GM23338 (cell line): ENCODE data around the gene RELN. TPM values are rescaled to one million over a fixed set of nuclear protein-coding genes. Genes with fewer than 3 reads are reported as not detected.

ENCODE experiments used
- ATAC-seq: fragments of 200-7000 bp; cut with Tn5 transposase; 3 replicates; pipeline ENCODE4 v1.9.1; 2020
- DNase-seq: peaks from one replicate; pipeline ENCODE4 v3.0.0-alpha.2; 2015; ENCODE audit warnings: low spot score
- H2AFZ ChIP-seq: fragments of 200-600 bp; sonication (generic); 2 replicates; pipeline ENCODE4 v1.8.0; 2016; ENCODE audit warnings: antibody characterized with exemption, mild to moderate bottlenecking, moderate library complexity
- H3F3A ChIP-seq: fragments of 200-600 bp; sonication (generic); replicated peaks from 2 replicates; pipeline ENCODE4 v1.8.0; 2017; ENCODE audit warnings: antibody characterized with exemption, mixed run types, low read depth
- H3K27ac ChIP-seq: fragments of 200-600 bp; sonication (generic); 2 replicates; pipeline ENCODE4 v1.6.1; 2016; ENCODE audit warnings: low read depth
- H3K27me3 ChIP-seq: fragments of 200-600 bp; sonication (generic); 2 replicates; pipeline ENCODE4 v1.8.0; 2016; ENCODE audit warnings: mild to moderate bottlenecking, mixed run types, moderate library complexity; ENCODE audit not compliant: insufficient read depth
- H3K36me3 ChIP-seq: fragments of 200-600 bp; sonication (generic); 2 replicates; pipeline ENCODE4 v1.8.0; 2016; ENCODE audit warnings: mild to moderate bottlenecking; ENCODE audit not compliant: insufficient read depth
- H3K4me1 ChIP-seq: fragments of 200-600 bp; sonication (generic); 2 replicates; pipeline ENCODE4 v1.8.0; 2016; ENCODE audit warnings: mild to moderate bottlenecking, moderate library complexity; ENCODE audit not compliant: insufficient read depth
- H3K4me2 ChIP-seq: fragments of 200-600 bp; sonication (generic); 2 replicates; pipeline ENCODE4 v1.7.1; 2017; ENCODE audit warnings: mixed run types
- H3K4me3 ChIP-seq: fragments of 200-600 bp; sonication (generic); 2 replicates; pipeline ENCODE4 v1.6.1; 2016; ENCODE audit warnings: mixed run types
- H3K79me2 ChIP-seq: fragments of 200-600 bp; sonication (generic); replicated peaks from 2 replicates; pipeline ENCODE4 v1.8.0; 2017; ENCODE audit warnings: mild to moderate bottlenecking; ENCODE audit not compliant: insufficient read depth
- H3K9me2 ChIP-seq: fragments of 200-600 bp; sonication (generic); 2 replicates; pipeline ENCODE4 v1.8.0; 2017; ENCODE audit not compliant: insufficient read depth
- H4K20me1 ChIP-seq: fragments of 200-600 bp; sonication (generic); replicated peaks from 2 replicates; pipeline ENCODE4 v1.8.0; 2017; ENCODE audit warnings: mild to moderate bottlenecking; ENCODE audit not compliant: insufficient read depth
- H3K27ac Mint-ChIP-seq: 2 replicates; pipeline ENCODE4 v1.8.0; 2020; ENCODE audit warnings: inconsistent platforms, mild to moderate bottlenecking, moderate library complexity, mixed read lengths
- H3K27me3 Mint-ChIP-seq: 3 replicates; pipeline ENCODE4 v1.8.0; 2022; ENCODE audit warnings: low read depth, mild to moderate bottlenecking, moderate library complexity, mixed read lengths, inconsistent platforms; ENCODE audit not compliant: insufficient read depth, poor library complexity
- H3K36me3 Mint-ChIP-seq: 3 replicates; pipeline ENCODE4 v1.8.0; 2021; ENCODE audit warnings: low read depth, mild to moderate bottlenecking, inconsistent platforms, moderate library complexity, mixed read lengths
- H3K4me1 Mint-ChIP-seq: 3 replicates; pipeline ENCODE4 v1.8.0; 2020; ENCODE audit warnings: mild to moderate bottlenecking, inconsistent platforms, mixed read lengths
- H3K4me3 Mint-ChIP-seq: 3 replicates; pipeline ENCODE4 v1.8.0; 2021; ENCODE audit warnings: moderate library complexity, mild to moderate bottlenecking, inconsistent platforms, mixed read lengths
- H3K9me3 Mint-ChIP-seq: 3 replicates; pipeline ENCODE4 v1.8.0; 2020; ENCODE audit warnings: moderate library complexity, mild to moderate bottlenecking, inconsistent platforms, mixed read lengths
- CREB1 ChIP-seq: fragments of 250-450 bp; sonication (Bioruptor Pico); IDR thresholded peaks from 2 replicates; pipeline ENCODE4 v1.5.0; 2020; ENCODE audit warnings: low read depth, mild to moderate bottlenecking, moderate library complexity
- ETS1 ChIP-seq: IDR thresholded peaks from 2 replicates; pipeline ENCODE4 v1.6.1; 2016; ENCODE audit warnings: antibody characterized with exemption
- EZH2phosphoT487 ChIP-seq: fragments of 200-600 bp; sonication (generic); IDR thresholded peaks from one replicate; pipeline ENCODE4 v1.8.1; 2018; ENCODE audit warnings: antibody characterized with exemption; ENCODE audit not compliant: unreplicated experiment
- JUNB ChIP-seq: IDR thresholded peaks from one replicate; pipeline ENCODE4 v1.6.1; 2016; ENCODE audit warnings: antibody characterized with exemption; ENCODE audit not compliant: unreplicated experiment
- POLR2AphosphoS5 ChIP-seq: IDR thresholded peaks from 2 replicates; pipeline ENCODE4 v1.6.1; 2016; ENCODE audit warnings: antibody characterized with exemption, low read depth
- STAT1 ChIP-seq: IDR thresholded peaks from one replicate; pipeline ENCODE4 v1.6.1; 2016; ENCODE audit warnings: antibody characterized with exemption; ENCODE audit not compliant: unreplicated experiment
- ZNF331 ChIP-seq: fragments of 250-450 bp; sonication (Bioruptor Pico); IDR thresholded peaks from 2 replicates; pipeline ENCODE4 v1.5.0; 2020; ENCODE audit warnings: low read depth, mild to moderate bottlenecking, moderate library complexity
- ZNF462 ChIP-seq: fragments of 250-450 bp; sonication (Bioruptor Pico); IDR thresholded peaks from 2 replicates; pipeline ENCODE4 v1.5.0; 2020; ENCODE audit warnings: mild to moderate bottlenecking, moderate library complexity
- polyA plus RNA-seq: library from polyadenylated mRNA; unstranded; fragments of >200 nt; fragmentation: Nextera tagmentation; extraction: Ambion mirVana; gene quantifications from 2 replicates; pipeline ENCODE4 v1.2.1, GENCODE V29; 2016
- total RNA-seq: library from RNA; depleted of rRNA; stranded (reverse); fragments of >200 nt; shearing (Covaris generic); gene quantifications from 2 replicates; pipeline ENCODE4 v1.2.3, GENCODE V29; 2014
- TF ChIP-seq, protein P1 (sequence below): IDR thresholded peaks from one replicate; pipeline ENCODE4 v1.6.1; 2018; ENCODE audit warnings: antibody characterized with exemption; ENCODE audit not compliant: unreplicated experiment
- TF ChIP-seq, protein P2 (sequence below), 2 experiments: fragments of 200-600 bp in 1 of 2; sonication (generic) in 1 of 2; conservative IDR thresholded peaks; 2 replicates each; pipeline versions ENCODE4 v1.5.1 to v1.6.1; 2016 to 2017; ENCODE audit warnings: antibody characterized with exemption in 2 of 2, low read depth in 2 of 2, mild to moderate bottlenecking in 2 of 2, moderate library complexity in 1 of 2

Gene RELN
- total and polyA plus RNA-seq, 2 experiments from 2014 or later = 0.10 to 0.76 TPM

- no peaks in the 10 kb centered on the region for H3K27me3 ChIP-seq
- no peaks in the 10 kb centered on the region for H3K79me2 ChIP-seq
- no peaks in the 10 kb centered on the region for H4K20me1 ChIP-seq
- H3K4me3 ChIP-seq = no peak overlapping the region
- no peak overlapping the region for H3K27ac ChIP-seq
- no peaks in the 10 kb centered on the region; the same call in 1 of the 2 replicates for H3K9me2 ChIP-seq
- no peak overlapping the region for H2AFZ ChIP-seq
- no peaks in the 10 kb centered on the region for H3K9me3 Mint-ChIP-seq
- no peak overlapping the region for H3K4me2 ChIP-seq
- no peak overlapping the region for H3K4me3 Mint-ChIP-seq
- peaks cover 20% of the 10 kb centered on the region for H3K4me1 ChIP-seq
- H3K36me3 ChIP-seq = no peaks in the 10 kb centered on the region
- no peaks in the 10 kb centered on the region for H3K36me3 Mint-ChIP-seq
- H3F3A ChIP-seq = no peaks in the 10 kb centered on the region
- H3K27ac Mint-ChIP-seq = no peak overlapping the region
- ATAC-seq = no peak
- peaks cover 24% of the 10 kb centered on the region for H3K4me1 Mint-ChIP-seq
- no peak for DNase-seq
- TF ChIP-seq POLR2AphosphoS5 (no peak), CREB1 (CRISPR knock-in tag) (no peak), ETS1 (no peak), JUNB (no peak), ZNF462 (CRISPR knock-in tag) (no peak), STAT1 (no peak), ZNF331 (CRISPR knock-in tag) (no peak), EZH2phosphoT487 (no peak)
- TF ChIP-seq, protein P1, sequence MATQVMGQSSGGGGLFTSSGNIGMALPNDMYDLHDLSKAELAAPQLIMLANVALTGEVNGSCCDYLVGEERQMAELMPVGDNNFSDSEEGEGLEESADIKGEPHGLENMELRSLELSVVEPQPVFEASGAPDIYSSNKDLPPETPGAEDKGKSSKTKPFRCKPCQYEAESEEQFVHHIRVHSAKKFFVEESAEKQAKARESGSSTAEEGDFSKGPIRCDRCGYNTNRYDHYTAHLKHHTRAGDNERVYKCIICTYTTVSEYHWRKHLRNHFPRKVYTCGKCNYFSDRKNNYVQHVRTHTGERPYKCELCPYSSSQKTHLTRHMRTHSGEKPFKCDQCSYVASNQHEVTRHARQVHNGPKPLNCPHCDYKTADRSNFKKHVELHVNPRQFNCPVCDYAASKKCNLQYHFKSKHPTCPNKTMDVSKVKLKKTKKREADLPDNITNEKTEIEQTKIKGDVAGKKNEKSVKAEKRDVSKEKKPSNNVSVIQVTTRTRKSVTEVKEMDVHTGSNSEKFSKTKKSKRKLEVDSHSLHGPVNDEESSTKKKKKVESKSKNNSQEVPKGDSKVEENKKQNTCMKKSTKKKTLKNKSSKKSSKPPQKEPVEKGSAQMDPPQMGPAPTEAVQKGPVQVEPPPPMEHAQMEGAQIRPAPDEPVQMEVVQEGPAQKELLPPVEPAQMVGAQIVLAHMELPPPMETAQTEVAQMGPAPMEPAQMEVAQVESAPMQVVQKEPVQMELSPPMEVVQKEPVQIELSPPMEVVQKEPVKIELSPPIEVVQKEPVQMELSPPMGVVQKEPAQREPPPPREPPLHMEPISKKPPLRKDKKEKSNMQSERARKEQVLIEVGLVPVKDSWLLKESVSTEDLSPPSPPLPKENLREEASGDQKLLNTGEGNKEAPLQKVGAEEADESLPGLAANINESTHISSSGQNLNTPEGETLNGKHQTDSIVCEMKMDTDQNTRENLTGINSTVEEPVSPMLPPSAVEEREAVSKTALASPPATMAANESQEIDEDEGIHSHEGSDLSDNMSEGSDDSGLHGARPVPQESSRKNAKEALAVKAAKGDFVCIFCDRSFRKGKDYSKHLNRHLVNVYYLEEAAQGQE = no peak
- TF ChIP-seq, protein P2, sequence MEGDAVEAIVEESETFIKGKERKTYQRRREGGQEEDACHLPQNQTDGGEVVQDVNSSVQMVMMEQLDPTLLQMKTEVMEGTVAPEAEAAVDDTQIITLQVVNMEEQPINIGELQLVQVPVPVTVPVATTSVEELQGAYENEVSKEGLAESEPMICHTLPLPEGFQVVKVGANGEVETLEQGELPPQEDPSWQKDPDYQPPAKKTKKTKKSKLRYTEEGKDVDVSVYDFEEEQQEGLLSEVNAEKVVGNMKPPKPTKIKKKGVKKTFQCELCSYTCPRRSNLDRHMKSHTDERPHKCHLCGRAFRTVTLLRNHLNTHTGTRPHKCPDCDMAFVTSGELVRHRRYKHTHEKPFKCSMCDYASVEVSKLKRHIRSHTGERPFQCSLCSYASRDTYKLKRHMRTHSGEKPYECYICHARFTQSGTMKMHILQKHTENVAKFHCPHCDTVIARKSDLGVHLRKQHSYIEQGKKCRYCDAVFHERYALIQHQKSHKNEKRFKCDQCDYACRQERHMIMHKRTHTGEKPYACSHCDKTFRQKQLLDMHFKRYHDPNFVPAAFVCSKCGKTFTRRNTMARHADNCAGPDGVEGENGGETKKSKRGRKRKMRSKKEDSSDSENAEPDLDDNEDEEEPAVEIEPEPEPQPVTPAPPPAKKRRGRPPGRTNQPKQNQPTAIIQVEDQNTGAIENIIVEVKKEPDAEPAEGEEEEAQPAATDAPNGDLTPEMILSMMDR (conservative IDR thresholded peaks at IDR 0.05; ENCODE audit: low read depth in 2 of 2) = no peak
- no peaks in the 10 kb centered on the region for H3K27me3 Mint-ChIP-seq
Measured at GRCh38 chr7:103855671-103856070, 133.8 kb downstream of the RELN start.
